Transverse colon (tissue), 4 donors: ENCODE results near the gene DGKG. TPM values are rescaled to one million over a fixed set of nuclear protein-coding genes. Genes with fewer than 3 reads are reported as not detected.

Experiments
- DNase-seq: peaks from one replicate; pipeline ENCODE4 v3.0.0-alpha.2; 2019
- H3K27ac ChIP-seq, 4 donors: fragments of 200-600 bp; sonication (generic); 2 replicates each; pipeline ENCODE4 v1.5.1; 2016 to 2018; ENCODE audit warnings: inconsistent platforms in 4 of 4
- H3K27me3 ChIP-seq: fragments of 200-600 bp; sonication (generic); 2 replicates; pipeline ENCODE4 v1.5.1; 2017; ENCODE audit warnings: inconsistent platforms
- H3K36me3 ChIP-seq, 4 donors: fragments of 200-600 bp; sonication (generic); 2 replicates each; pipeline ENCODE4 v1.5.1; 2017 to 2019; ENCODE audit warnings: inconsistent platforms in 4 of 4
- H3K4me1 ChIP-seq, 4 donors: fragments of 200-600 bp; sonication (generic); 2 replicates each; pipeline ENCODE4 v1.5.1; 2017 to 2020; ENCODE audit warnings: inconsistent platforms in 4 of 4
- H3K4me3 ChIP-seq, 4 donors: fragments of 200-600 bp; sonication (generic); 1 replicate in 1 of 4; 2 replicates in 3 of 4; pipeline versions ENCODE4 v1.5.1 to v1.6.1; 2017 to 2019; ENCODE audit warnings: inconsistent platforms in 4 of 4
- H3K9me3 ChIP-seq, 2 donors: fragments of 200-600 bp; sonication (generic); 2 replicates each; pipeline ENCODE4 v1.5.1; 2017 to 2019; ENCODE audit warnings: inconsistent platforms in 2 of 2
- CTCF ChIP-seq, 5 experiments: fragments of 200-600 bp in 3 of 5; fragments of 450-650 bp in 2 of 5; sonication (generic) in 3 of 5; IDR thresholded peaks; 1 replicate in 2 of 5; 2 replicates in 3 of 5; pipeline ENCODE4 v1.5.1; 2016 to 2017; ENCODE audit warnings: antibody characterized with exemption in 5 of 5, inconsistent platforms in 3 of 5, mild to moderate bottlenecking in 2 of 5, moderate library complexity in 1 of 5
- EP300 ChIP-seq: sonication (generic); formaldehyde crosslinking; IDR thresholded peaks from one replicate; pipeline ENCODE4 v1.6.1; 2017; ENCODE audit warnings: antibody characterized with exemption, low read depth
- POLR2A ChIP-seq: fragments of 450-650 bp; IDR thresholded peaks from one replicate; pipeline ENCODE4 v1.6.1; 2016; ENCODE audit warnings: antibody characterized with exemption, mild to moderate bottlenecking, moderate library complexity
- POLR2AphosphoS5 ChIP-seq, 3 donors: sonication (generic); formaldehyde crosslinking; IDR thresholded peaks; one replicate each; pipeline ENCODE4 v1.6.1; 2016; ENCODE audit warnings: antibody characterized with exemption in 3 of 3
- WGBS, 2 donors: methylation state at CpG; one replicate each; pipeline ENCODE4 v1.1.5; 2018; ENCODE audit warnings: low coverage in 1 of 2; 5-methylcytosine and 5-hydroxymethylcytosine counted together
- in situ Hi-C, 4 donors: fragments of 200-750 bp; cut with MboI; loops; one replicate each; pipeline versions ENCODE4 v1.15.0 to v1.15.1; 2017; ENCODE audit warnings: low sequenced_read_pairs in 3 of 4, low pct_ligation_motif_present in 1 of 4, low pct_unique_long_range_greater_than_20kb in 1 of 4
- intact Hi-C: fragments of 100-400 bp; cut with DNase I; formaldehyde crosslinking; loops from one replicate; pipeline ENCODE4 v1.15.1; 2023; ENCODE audit warnings: low total_unique reads
- total RNA-seq, 4 donors: library from RNA; depleted of rRNA; stranded (reverse); fragments of >200 nt; gene quantifications; one replicate each; pipeline ENCODE4 v1.1.0, GENCODE V29; 2016

The DGKG gene
- total RNA-seq, 4 donors from 2014 or later = 1.00 to 2.9 (median 1.8) TPM

DNA sequence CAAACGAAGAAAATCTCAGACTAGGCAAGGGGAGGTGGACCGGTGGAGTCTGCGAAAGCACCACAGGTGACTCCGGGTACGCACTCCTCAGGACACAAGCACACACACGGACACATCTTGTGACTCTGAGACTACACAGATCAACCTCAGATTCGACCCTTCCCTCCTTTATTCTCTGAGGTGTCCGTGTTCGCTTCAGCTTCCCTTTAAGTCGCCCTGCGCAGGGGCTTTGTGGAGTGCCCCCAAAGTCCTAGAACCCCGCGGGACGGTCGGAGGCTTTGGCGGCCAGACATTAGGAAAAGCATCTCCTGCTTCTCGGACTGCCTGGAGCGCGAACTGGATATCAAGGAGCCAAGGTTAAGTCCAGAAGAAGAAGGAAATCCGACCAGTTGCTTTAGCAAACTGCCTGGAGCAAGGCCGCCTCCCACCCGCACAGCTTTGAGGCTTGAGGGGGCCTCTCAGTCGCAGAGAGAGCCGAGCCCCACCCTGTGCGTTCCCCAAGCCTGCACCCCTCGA is 730 bp downstream of the DGKG start:
- TF ChIP-seq POLR2A (no peak), POLR2AphosphoS5 (IDR thresholded peaks at IDR 0.05) (no peak), CTCF (IDR thresholded peaks at IDR 0.05) (peak in 1 of 5 experiments; percentile 2), EP300 (no peak)
- Histone ChIP-seq H3K27me3 (peaks cover 40% of the 10 kb centered on the region), H3K4me3 (peak overlapping the region; percentile 28 to 50 (median 39)), H3K27ac (peak overlapping the region; percentile 17 to 57 (median 38)), H3K36me3 (no peaks in the 10 kb centered on the region), H3K9me3 (no peaks in the 10 kb centered on the region), H3K4me1 (peaks cover 0 to 26% (median 7%) of the 10 kb centered on the region in 4 donors)
- DNase-seq = no peak
- in situ Hi-C loops = no loop called here
- intact Hi-C loops = loop anchor here (5.0 kb wide), 1 partner anchor 46 kb away; no protein-coding TSS in a partner anchor
- WGBS, 2 donors = 8% methylated on average over 26 of the region's 26 CpGs; no CpG with 5 or more reads in 1 of the 2 donors

- no peak for DNase-seq
- Histone ChIP-seq H3K27me3 (peaks cover 40% of the 10 kb centered on the region), H3K4me1 (peaks cover 0 to 26% (median 7%) of the 10 kb centered on the region in 4 donors), H3K36me3 (no peaks in the 10 kb centered on the region), H3K27ac (peak overlapping the region; percentile 17 to 57 (median 38)), H3K4me3 (peak overlapping the region; percentile 28 to 50 (median 39)), H3K9me3 (no peaks in the 10 kb centered on the region)
- TF ChIP-seq CTCF (IDR thresholded peaks at IDR 0.05) (peak in 1 of 5 experiments; percentile 7), POLR2A (no peak), POLR2AphosphoS5 (IDR thresholded peaks at IDR 0.05) (peak in 1 of 3 donors; percentile 13), EP300 (no peak)
- in situ Hi-C loops = no loop called here
- 29% methylated on average over 25 of the region's 27 CpGs; no CpG with 5 or more reads in 1 of the 2 donors for WGBS, 2 donors
- intact Hi-C loops = loop anchor here (5.0 kb wide), 1 partner anchor 47 kb away; no protein-coding TSS in a partner anchor
Observed at GRCh38 chr3:186360779-186361178, 1.3 kb downstream of the DGKG start.

- intact Hi-C loops (no loop called here), in situ Hi-C loops (no loop called here)
- Histone ChIP-seq H3K27ac (no peak overlapping the region), H3K4me3 (no peak overlapping the region), H3K27me3 (peaks cover 39% of the 10 kb centered on the region), H3K4me1 (peaks cover 0 to 26% (median 7%) of the 10 kb centered on the region in 4 donors), H3K9me3 (no peaks in the 10 kb centered on the region), H3K36me3 (no peaks in the 10 kb centered on the region)
- DNase-seq = no peak
- no peak for TF ChIP-seq EP300
- no peak for TF ChIP-seq POLR2AphosphoS5 (IDR thresholded peaks at IDR 0.05)
- no peak for TF ChIP-seq CTCF (IDR thresholded peaks at IDR 0.05)
- no peak for TF ChIP-seq POLR2A
- 50 to 61% methylated on average over 2 to 3 of the region's 3 CpGs for WGBS, 2 donors
Observed at GRCh38 chr3:186359078-186359477, 3.0 kb downstream of the DGKG start.

DNA sequence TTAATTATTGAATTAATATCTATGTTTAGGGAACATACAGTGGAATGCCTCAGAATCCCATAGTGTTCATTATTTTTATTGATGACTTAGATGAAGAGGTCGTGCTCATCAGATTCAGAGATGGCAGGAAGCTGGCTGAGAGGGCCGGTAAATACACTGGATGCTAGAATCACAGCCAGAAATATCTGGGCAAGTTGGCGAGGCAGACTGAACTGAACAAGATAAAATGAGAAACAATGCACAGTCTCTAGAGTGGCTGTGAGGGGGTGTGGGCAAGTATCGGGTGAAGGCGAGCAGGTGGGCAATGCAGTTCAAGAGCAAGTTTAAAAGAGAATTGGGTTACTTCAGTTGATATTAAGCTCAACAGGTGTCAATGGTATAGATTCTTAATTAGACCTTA is 5.9 kb downstream of the DGKG start:
- no peak overlapping the region for H3K4me3 ChIP-seq
- 92 to 93% methylated on average over 2 to 5 of the region's 5 CpGs for WGBS, 2 donors
- in situ Hi-C loops = no loop called here

More for the DNA sequence above, 5.9 kb downstream of the DGKG start:
- intact Hi-C loops = no loop called here
- TF ChIP-seq POLR2AphosphoS5 (IDR thresholded peaks at IDR 0.05) = no peak
- no peak for TF ChIP-seq POLR2A
- no peak for TF ChIP-seq CTCF (IDR thresholded peaks at IDR 0.05)
- TF ChIP-seq EP300 = no peak
- Histone ChIP-seq H3K9me3 (no peaks in the 10 kb centered on the region), H3K36me3 (no peaks in the 10 kb centered on the region), H3K27me3 (peaks cover 10% of the 10 kb centered on the region), H3K4me1 (peaks cover 0 to 11% (median under 1%) of the 10 kb centered on the region in 4 donors), H3K27ac (no peak overlapping the region)
- DNase-seq = no peak
